Liver (tissue), 9 donors: ENCODE data around the gene PCSK1. TPM values are rescaled to one million over a fixed set of nuclear protein-coding genes. Genes with fewer than 3 reads are reported as not detected.

ENCODE experiments used
- DNase-seq: peaks from one replicate; pipeline ENCODE4 v3.0.0-alpha.2; 2017; ENCODE audit warnings: low spot score
- H3K27ac ChIP-seq, 2 donors: one replicate each; pipeline ENCODE4 v1.7.0; 2013; ENCODE audit warnings: inconsistent platforms in 2 of 2, low read length in 2 of 2, control low read depth in 1 of 2, low read depth in 1 of 2, mild to moderate bottlenecking in 1 of 2
- H3K27me3 ChIP-seq, 4 donors: one replicate each; pipeline versions ENCODE4 v1.6.1 to v1.7.0; 2013; ENCODE audit warnings: low read length in 3 of 4, inconsistent platforms in 1 of 4, mild to moderate bottlenecking in 1 of 4, moderate library complexity in 1 of 4; ENCODE audit not compliant: control insufficient read depth in 4 of 4, insufficient read depth in 4 of 4
- H3K36me3 ChIP-seq, 4 donors: one replicate each; pipeline versions ENCODE4 v1.6.1 to v1.7.0; 2013; ENCODE audit warnings: low read length in 3 of 4, mild to moderate bottlenecking in 3 of 4, low read depth in 1 of 4, moderate library complexity in 1 of 4; ENCODE audit not compliant: control insufficient read depth in 4 of 4, insufficient read depth in 3 of 4
- H3K4me1 ChIP-seq, 4 donors: one replicate each; pipeline versions ENCODE4 v1.6.1 to v1.7.0; 2013; ENCODE audit warnings: low read length in 3 of 4, mild to moderate bottlenecking in 3 of 4, moderate library complexity in 1 of 4; ENCODE audit not compliant: control insufficient read depth in 4 of 4, insufficient read depth in 4 of 4
- H3K4me3 ChIP-seq, 3 donors: one replicate each; pipeline versions ENCODE4 v1.6.1 to v1.7.0; 2013; ENCODE audit warnings: low read length in 3 of 3, control low read depth in 1 of 3, low read depth in 1 of 3, mild to moderate bottlenecking in 1 of 3
- H3K9ac ChIP-seq, 2 donors: one replicate each; pipeline ENCODE4 v1.7.0; 2013; ENCODE audit warnings: low read length in 2 of 2, mild to moderate bottlenecking in 2 of 2, moderate library complexity in 2 of 2, control low read depth in 1 of 2, low read depth in 1 of 2
- H3K9me3 ChIP-seq, 4 donors: one replicate each; pipeline versions ENCODE4 v1.6.1 to v1.7.0; 2013; ENCODE audit warnings: low read length in 3 of 4; ENCODE audit not compliant: control insufficient read depth in 4 of 4
- CTCF ChIP-seq: fragments of 150-350 bp; IDR thresholded peaks from 2 replicates; pipeline ENCODE4 v1.5.1; 2017; ENCODE audit warnings: improper control_type of control experiment, low read depth, low read length; ENCODE audit not compliant: missing input control
- EGR1 ChIP-seq, 2 donors: IDR thresholded peaks; 2 replicates each; pipeline ENCODE4 v1.6.1; 2016 to 2018; ENCODE audit warnings: antibody characterized with exemption in 2 of 2, low read depth in 2 of 2
- FOXA1 ChIP-seq: IDR thresholded peaks from 2 replicates; pipeline ENCODE4 v1.6.1; 2016; ENCODE audit warnings: antibody characterized with exemption
- FOXA2 ChIP-seq: IDR thresholded peaks from 2 replicates; pipeline ENCODE4 v1.6.1; 2016; ENCODE audit warnings: antibody characterized with exemption
- GABPA ChIP-seq, 2 donors: IDR thresholded peaks in 1 of 2; conservative IDR thresholded peaks in 1 of 2; 2 replicates each; pipeline ENCODE4 v1.6.1; 2016; ENCODE audit warnings: antibody characterized with exemption in 2 of 2, mild to moderate bottlenecking in 1 of 2, moderate library complexity in 1 of 2
- HNF4A ChIP-seq, 2 donors: conservative IDR thresholded peaks; 2 replicates each; pipeline ENCODE4 v1.6.1; 2016; ENCODE audit warnings: antibody characterized with exemption in 2 of 2, mild to moderate bottlenecking in 2 of 2
- HNF4G ChIP-seq: IDR thresholded peaks from 2 replicates; pipeline ENCODE4 v1.6.1; 2016; ENCODE audit warnings: antibody characterized with exemption
- JUND ChIP-seq, 2 donors: IDR thresholded peaks; 2 replicates each; pipeline ENCODE4 v1.6.1; 2016; ENCODE audit warnings: antibody characterized with exemption in 2 of 2
- MAX ChIP-seq: IDR thresholded peaks from 2 replicates; pipeline ENCODE4 v1.6.1; 2016; ENCODE audit warnings: antibody characterized with exemption
- RAD21 ChIP-seq, 2 donors: IDR thresholded peaks; 2 replicates each; pipeline ENCODE4 v1.6.1; 2016; ENCODE audit warnings: antibody characterized with exemption in 2 of 2, mild to moderate bottlenecking in 2 of 2
- RXRA ChIP-seq, 2 donors: IDR thresholded peaks; 2 replicates each; pipeline ENCODE4 v1.6.1; 2017 to 2018; ENCODE audit warnings: antibody characterized with exemption in 2 of 2, mild to moderate bottlenecking in 1 of 2
- SP1 ChIP-seq: IDR thresholded peaks from 2 replicates; pipeline ENCODE4 v1.6.1; 2018; ENCODE audit warnings: antibody characterized with exemption, mild to moderate bottlenecking
- TAF1 ChIP-seq: conservative IDR thresholded peaks from 2 replicates; pipeline ENCODE4 v1.6.1; 2016; ENCODE audit warnings: antibody characterized with exemption, mild to moderate bottlenecking
- YY1 ChIP-seq: IDR thresholded peaks from 2 replicates; pipeline ENCODE4 v1.6.1; 2016; ENCODE audit warnings: antibody characterized with exemption, mild to moderate bottlenecking
- WGBS: extraction: QIAGEN DNeasy Blood & Tissue Kit; methylation state at CpG from one replicate; pipeline ENCODE4 v1.1.7; 2013; 5-methylcytosine and 5-hydroxymethylcytosine counted together
- polyA plus RNA-seq, 2 donors: library from polyadenylated mRNA; stranded (reverse) in 1 of 2; unstranded in 1 of 2; fragments of 200-250 nt in 1 of 2; fragments of >200 nt in 1 of 2; fragmentation: Nextera tagmentation in 1 of 2; extraction: Ambion mirVana in 1 of 2; gene quantifications; one replicate each; pipeline versions ENCODE4 v1.2.1 to v1.2.3, GENCODE V29; 2013 to 2015
- total RNA-seq, 2 donors: library from RNA; depleted of rRNA; stranded (reverse); fragments of >200 nt; gene quantifications; one replicate each; pipeline ENCODE4 v1.2.3, GENCODE V29; 2014
- TF ChIP-seq, protein P1 (sequence below): IDR thresholded peaks from 2 replicates; pipeline ENCODE4 v1.6.1; 2016; ENCODE audit warnings: antibody characterized with exemption
- TF ChIP-seq, protein P2 (sequence below): IDR thresholded peaks from 2 replicates; pipeline ENCODE4 v1.6.1; 2016; ENCODE audit warnings: antibody characterized with exemption, mild to moderate bottlenecking
- donor health status: healthy.
- donor health status: healthy.
- donor health status: healthy.
- donor health status: healthy.
- donor health status: healthy.

The PCSK1 gene
- total and polyA plus RNA-seq, 4 donors: 0.01 to 0.09 (median 0.08) TPM

DNA sequence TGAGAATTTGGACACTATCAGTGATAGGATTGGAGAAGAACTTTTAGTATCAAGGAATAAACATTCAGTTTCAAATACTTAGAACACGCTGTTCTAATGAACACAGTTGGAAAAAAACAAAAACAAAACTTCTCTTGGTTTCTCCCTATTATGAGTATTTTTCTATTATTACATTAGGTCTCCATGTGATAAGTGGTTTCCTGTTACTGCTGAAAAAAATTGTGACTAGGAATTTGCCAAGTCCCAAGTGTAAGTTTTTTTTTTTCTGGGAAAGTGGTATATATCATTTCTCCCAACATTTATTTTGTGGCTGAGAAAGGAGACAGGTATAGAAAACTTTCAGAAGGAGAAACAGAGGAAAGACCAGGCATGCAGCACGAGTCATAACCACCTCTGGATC, 41.1 kb downstream of the PCSK1 start:
- H3K36me3 ChIP-seq: no peaks in the 10 kb centered on the region
- no peaks in the 10 kb centered on the region for H3K4me1 ChIP-seq
- H3K9me3 ChIP-seq: no peaks in the 10 kb centered on the region
- DNase-seq: no peak
- H3K27ac ChIP-seq: no peak overlapping the region
- no peak overlapping the region for H3K4me3 ChIP-seq
- H3K27me3 ChIP-seq: no peaks in the 10 kb centered on the region
- H3K9ac ChIP-seq: no peak overlapping the region
- TF ChIP-seq MAX: no peak
- no peak for TF ChIP-seq CTCF
- TF ChIP-seq HNF4G: no peak
- no peak for TF ChIP-seq YY1
- no peak for TF ChIP-seq TAF1
- TF ChIP-seq GABPA (IDR thresholded peaks at IDR 0.05 in 1 of 2, conservative IDR thresholded peaks at IDR 0.05 in 1 of 2): no peak
- TF ChIP-seq, protein P1, sequence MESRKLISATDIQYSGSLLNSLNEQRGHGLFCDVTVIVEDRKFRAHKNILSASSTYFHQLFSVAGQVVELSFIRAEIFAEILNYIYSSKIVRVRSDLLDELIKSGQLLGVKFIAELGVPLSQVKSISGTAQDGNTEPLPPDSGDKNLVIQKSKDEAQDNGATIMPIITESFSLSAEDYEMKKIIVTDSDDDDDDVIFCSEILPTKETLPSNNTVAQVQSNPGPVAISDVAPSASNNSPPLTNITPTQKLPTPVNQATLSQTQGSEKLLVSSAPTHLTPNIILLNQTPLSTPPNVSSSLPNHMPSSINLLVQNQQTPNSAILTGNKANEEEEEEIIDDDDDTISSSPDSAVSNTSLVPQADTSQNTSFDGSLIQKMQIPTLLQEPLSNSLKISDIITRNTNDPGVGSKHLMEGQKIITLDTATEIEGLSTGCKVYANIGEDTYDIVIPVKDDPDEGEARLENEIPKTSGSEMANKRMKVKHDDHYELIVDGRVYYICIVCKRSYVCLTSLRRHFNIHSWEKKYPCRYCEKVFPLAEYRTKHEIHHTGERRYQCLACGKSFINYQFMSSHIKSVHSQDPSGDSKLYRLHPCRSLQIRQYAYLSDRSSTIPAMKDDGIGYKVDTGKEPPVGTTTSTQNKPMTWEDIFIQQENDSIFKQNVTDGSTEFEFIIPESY: no peak
- TF ChIP-seq RAD21 (IDR thresholded peaks at IDR 0.05): no peak
- TF ChIP-seq, protein P2, sequence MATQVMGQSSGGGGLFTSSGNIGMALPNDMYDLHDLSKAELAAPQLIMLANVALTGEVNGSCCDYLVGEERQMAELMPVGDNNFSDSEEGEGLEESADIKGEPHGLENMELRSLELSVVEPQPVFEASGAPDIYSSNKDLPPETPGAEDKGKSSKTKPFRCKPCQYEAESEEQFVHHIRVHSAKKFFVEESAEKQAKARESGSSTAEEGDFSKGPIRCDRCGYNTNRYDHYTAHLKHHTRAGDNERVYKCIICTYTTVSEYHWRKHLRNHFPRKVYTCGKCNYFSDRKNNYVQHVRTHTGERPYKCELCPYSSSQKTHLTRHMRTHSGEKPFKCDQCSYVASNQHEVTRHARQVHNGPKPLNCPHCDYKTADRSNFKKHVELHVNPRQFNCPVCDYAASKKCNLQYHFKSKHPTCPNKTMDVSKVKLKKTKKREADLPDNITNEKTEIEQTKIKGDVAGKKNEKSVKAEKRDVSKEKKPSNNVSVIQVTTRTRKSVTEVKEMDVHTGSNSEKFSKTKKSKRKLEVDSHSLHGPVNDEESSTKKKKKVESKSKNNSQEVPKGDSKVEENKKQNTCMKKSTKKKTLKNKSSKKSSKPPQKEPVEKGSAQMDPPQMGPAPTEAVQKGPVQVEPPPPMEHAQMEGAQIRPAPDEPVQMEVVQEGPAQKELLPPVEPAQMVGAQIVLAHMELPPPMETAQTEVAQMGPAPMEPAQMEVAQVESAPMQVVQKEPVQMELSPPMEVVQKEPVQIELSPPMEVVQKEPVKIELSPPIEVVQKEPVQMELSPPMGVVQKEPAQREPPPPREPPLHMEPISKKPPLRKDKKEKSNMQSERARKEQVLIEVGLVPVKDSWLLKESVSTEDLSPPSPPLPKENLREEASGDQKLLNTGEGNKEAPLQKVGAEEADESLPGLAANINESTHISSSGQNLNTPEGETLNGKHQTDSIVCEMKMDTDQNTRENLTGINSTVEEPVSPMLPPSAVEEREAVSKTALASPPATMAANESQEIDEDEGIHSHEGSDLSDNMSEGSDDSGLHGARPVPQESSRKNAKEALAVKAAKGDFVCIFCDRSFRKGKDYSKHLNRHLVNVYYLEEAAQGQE: no peak
- TF ChIP-seq EGR1 (IDR thresholded peaks at IDR 0.05; ENCODE audit: low read depth in 2 of 2): no peak
- no peak for TF ChIP-seq JUND (IDR thresholded peaks at IDR 0.05)
- TF ChIP-seq HNF4A (conservative IDR thresholded peaks at IDR 0.05): no peak
- no peak for TF ChIP-seq RXRA (IDR thresholded peaks at IDR 0.05)
- TF ChIP-seq FOXA1: no peak
- no peak for TF ChIP-seq FOXA2
- WGBS: 85% methylated on average over 2 of the region's 2 CpGs

GRCh38 chr5:96388176-96388575, 44.9 kb downstream of the PCSK1 start:
- H3K4me1 ChIP-seq: no peaks in the 10 kb centered on the region
- no peak for DNase-seq
- WGBS: 93% methylated on average over 3 of the region's 3 CpGs
- TF ChIP-seq, protein P2: no peak
- TF ChIP-seq FOXA2 (no peak), MAX (no peak), SP1 (no peak), YY1 (no peak), GABPA (IDR thresholded peaks at IDR 0.05 in 1 of 2, conservative IDR thresholded peaks at IDR 0.05 in 1 of 2) (no peak), HNF4G (no peak), RAD21 (IDR thresholded peaks at IDR 0.05) (no peak), TAF1 (no peak), RXRA (IDR thresholded peaks at IDR 0.05) (no peak), HNF4A (conservative IDR thresholded peaks at IDR 0.05) (no peak), JUND (IDR thresholded peaks at IDR 0.05) (no peak)
- TF ChIP-seq, protein P1: no peak

More at GRCh38 chr5:96388176-96388575, 44.9 kb downstream of the PCSK1 start:
- Histone ChIP-seq H3K4me3 (no peak overlapping the region), H3K27ac (no peak overlapping the region), H3K9ac (no peak overlapping the region), H3K27me3 (no peaks in the 10 kb centered on the region), H3K36me3 (no peaks in the 10 kb centered on the region), H3K9me3 (no peaks in the 10 kb centered on the region)
